GM12873 (cell line): ENCODE data around the gene MAML3.

Experiments
- TF ChIP-seq, protein P1 (sequence below): IDR thresholded peaks from 2 replicates; pipeline ENCODE4 v1.5.1; 2012; ENCODE audit warnings: low read depth, mild to moderate bottlenecking, moderate library complexity, low read length, control low read depth; ENCODE audit not compliant: insufficient read depth; ENCODE audit errors: missing control alignments

Gene MAML3

DNA sequence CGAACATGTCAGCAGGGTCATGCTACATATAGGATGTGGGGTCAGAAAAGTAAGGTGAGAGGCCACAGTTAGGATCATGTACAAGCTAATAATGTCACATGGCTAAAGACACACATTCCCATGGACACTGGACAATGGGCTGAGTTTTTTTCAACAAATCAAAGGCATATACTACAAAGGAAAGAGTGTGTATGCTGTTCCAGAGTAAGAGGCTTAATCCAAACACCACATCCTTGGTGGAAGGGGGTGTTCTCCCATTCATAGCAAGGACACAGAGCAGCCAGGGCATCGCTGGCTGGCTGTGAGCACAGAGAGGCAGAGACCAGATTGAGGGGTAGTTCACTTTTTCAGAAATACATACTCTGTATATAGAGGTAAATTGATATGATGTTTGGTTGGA lies 356.7 kb downstream of the MAML3 start:
- TF ChIP-seq, protein P1, sequence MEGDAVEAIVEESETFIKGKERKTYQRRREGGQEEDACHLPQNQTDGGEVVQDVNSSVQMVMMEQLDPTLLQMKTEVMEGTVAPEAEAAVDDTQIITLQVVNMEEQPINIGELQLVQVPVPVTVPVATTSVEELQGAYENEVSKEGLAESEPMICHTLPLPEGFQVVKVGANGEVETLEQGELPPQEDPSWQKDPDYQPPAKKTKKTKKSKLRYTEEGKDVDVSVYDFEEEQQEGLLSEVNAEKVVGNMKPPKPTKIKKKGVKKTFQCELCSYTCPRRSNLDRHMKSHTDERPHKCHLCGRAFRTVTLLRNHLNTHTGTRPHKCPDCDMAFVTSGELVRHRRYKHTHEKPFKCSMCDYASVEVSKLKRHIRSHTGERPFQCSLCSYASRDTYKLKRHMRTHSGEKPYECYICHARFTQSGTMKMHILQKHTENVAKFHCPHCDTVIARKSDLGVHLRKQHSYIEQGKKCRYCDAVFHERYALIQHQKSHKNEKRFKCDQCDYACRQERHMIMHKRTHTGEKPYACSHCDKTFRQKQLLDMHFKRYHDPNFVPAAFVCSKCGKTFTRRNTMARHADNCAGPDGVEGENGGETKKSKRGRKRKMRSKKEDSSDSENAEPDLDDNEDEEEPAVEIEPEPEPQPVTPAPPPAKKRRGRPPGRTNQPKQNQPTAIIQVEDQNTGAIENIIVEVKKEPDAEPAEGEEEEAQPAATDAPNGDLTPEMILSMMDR: no peak

DNA sequence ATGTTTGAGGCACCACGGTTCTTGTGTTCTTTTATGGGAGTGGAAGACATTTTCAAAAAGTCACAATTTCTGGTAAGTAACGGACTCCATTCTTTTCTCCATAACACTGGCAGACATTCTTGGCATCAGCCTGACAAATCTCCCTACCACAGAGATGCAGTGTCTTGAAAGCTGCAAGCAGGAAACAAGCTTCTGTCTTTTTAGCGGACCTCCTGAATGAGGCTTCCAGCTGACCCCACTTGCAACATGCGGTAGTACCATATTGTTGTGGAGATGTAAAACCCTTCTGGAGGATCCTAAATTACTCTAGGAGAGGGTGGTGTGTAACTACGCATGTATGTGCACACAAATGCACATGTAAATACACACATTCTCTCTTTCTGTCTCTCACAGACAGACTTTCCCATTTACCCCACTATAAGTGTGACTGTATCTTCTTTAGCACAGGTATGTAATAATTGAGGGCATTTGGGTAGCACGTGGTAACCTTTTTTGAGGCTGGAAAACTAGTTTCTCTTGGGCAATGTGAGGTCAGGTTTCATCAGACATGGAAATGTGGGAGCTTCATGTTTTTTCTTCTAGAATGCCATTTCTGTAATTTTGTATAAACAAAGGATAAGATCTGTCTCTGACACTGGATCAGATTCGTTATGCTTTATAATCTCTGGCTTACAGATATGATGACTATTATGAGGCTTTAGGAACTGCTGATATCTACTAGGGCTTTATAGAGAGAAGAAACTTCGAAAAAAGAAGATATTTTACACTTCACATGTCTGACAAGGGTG lies 358.3 kb downstream of the MAML3 start:
- TF ChIP-seq, protein P1: no peak

DNA sequence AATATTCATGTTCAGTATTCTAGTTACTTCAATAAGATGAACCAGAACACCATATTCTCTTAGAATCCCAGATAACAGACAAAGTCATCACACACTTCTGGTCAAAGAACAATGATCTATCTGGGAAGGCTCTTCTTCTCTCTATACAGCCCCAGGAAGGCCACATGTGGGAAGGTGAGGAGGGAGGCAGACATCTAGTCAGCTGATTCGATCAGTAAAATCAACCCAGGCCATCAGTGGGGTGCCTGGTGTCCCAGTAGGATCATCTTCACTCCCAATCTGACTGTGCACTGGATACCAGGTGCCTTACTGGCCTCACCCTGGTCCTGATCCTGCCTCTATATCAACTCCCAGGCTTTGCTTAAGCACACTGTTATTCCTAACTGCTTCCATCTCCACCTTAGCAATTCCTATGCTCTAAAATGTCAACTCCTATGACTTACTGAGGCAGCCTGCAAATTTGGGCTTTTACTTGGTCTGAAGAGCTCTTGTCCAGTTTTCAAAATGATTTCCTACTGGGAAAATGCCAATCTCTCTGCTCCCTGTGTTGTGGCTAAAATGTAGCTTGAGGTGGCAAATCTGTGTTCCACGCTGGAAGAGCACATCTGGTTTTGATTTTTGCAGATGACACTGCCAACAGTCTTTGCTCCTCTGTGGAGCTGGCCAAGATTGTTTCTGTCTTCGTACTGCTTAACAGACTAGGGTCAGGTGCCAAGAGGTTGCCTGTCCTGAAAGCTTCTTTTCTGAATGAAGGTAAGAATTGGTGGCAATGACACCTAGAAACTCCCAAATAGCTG lies 359.6 kb downstream of the MAML3 start:
- TF ChIP-seq, protein P1: no peak

DNA sequence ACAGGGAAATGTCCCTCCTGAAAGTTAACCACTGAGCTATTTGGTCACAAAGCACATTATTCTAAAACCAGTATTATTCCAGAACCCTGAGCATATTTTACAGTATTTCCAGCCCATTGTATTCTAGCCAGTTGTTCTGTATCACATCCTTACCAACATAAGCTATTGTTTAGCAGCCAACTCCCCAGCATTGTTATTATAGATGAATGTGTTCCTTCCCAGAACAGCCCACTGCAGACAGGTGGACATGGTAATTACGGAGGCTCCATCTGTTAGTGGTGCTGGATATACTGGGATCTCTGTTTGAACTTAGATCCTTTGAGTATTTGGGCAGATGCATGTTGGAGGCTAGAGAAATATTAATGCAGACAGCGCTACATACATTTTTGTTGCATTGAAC lies 362.3 kb downstream of the MAML3 start:
- TF ChIP-seq, protein P1: no peak

GRCh38 chr4:139790291-139790690 lies 363.7 kb downstream of the MAML3 start:
- TF ChIP-seq, protein P1: no peak

GRCh38 chr4:139789096-139789654 lies 364.8 kb downstream of the MAML3 start:
- TF ChIP-seq, protein P1: no peak

GRCh38 chr4:139786494-139787354 lies 367.3 kb downstream of the MAML3 start:
- TF ChIP-seq, protein P1: no peak
